ENCODE measurements around the gene PARD6B.

- TF ChIP-seq CTCF (conservative IDR thresholded peaks at IDR 0.05; ENCODE audit: low read length) (no peak), EZH2phosphoT487 (IDR thresholded peaks at IDR 0.05; ENCODE audit: borderline replicate concordance) (no peak)
These were observed 68.0 kb downstream of the PARD6B start for GRCh38 chr20:50799176-50799889.

Measured in Loucy (cell line).